Measurements from ENCODE around the gene KLHL8. TPM values are rescaled to one million over a fixed set of nuclear protein-coding genes. Genes with fewer than 3 reads are reported as not detected.
"Not testable (repeated sequence)": the region's sequence is repeated elsewhere in the genome, so short reads cannot be mapped to it uniquely, and the experiment has no call there.

Gene KLHL8
- total RNA-seq, 1 donor from 2014 or later: 13.4 TPM

DNA sequence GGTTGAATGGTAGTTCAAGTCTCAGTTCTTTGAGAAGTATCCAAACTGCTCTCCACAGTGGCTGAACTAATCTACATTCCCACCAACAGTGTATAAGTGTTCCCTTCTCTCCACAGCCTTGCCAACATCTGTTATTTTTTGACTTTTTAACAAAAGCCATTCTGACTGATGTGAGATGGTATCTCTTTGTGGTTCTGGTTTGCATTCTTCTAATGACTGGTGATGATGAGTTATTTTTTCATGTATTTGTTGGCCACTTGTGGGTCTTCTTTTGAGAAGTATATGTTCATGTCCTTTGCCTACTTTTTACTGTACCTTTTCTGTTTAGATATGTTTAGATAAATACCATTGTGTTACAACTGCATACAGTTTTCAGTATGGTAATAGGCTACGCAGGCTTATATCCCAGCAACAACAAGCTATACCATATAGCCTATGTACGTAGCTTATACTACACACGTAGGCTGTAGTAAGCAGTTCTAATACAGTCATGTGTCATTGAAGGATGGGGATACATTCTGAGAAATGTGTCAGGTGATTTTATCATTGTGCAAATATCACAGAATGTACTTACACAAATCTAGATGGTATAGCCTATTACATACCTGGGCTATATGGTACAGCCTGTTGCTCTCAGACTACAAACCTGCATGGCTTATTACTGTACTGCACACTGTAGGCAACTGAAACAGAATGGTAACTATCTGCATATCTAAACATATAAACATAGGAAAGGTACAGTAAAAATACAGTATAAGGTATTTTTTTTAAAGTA lies 28.1 kb downstream of the KLHL8 start:
- no peak for ATAC-seq
- DNase-seq: no peak

GRCh38 chr4:87188932-87189331 lies 31.5 kb downstream of the KLHL8 start:
- ATAC-seq: no peak
- intact Hi-C loops (cut with micrococcal nuclease): no loop called here
- DNase-seq: no peak

More for the DNA sequence above, 28.1 kb downstream of the KLHL8 start:
- intact Hi-C loops (cut with micrococcal nuclease): no loop called here

GRCh38 chr4:87188048-87188447 lies 32.4 kb downstream of the KLHL8 start:
- ATAC-seq: no peak
- no peak for DNase-seq
- intact Hi-C loops (cut with micrococcal nuclease): no loop called here

- no peak for DNase-seq
- intact Hi-C loops (cut with micrococcal nuclease): no loop called here
- no peak for ATAC-seq
Measured at GRCh38 chr4:87185146-87185870, 35.1 kb downstream of the KLHL8 start.

DNA sequence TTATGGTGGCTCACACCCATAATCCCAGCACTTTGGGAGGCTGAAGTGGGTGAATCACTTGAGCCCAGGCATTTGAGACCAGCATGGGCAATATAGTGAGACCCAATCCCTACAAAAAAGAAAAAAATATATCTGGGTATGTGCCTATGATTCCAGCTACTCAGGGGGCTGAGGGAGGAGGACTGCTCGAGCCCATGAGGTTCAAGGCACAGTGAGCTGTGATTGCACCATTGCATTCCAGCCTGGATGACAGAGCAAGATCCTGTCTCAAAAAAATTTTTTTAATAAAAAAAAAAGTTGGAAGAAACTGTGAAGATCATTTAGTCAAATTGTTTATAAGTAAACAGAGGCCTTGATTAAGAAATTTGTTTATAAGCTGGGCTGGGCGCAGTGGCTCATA lies 39.7 kb downstream of the KLHL8 start:
- no peak for ATAC-seq
- no peak for DNase-seq
- intact Hi-C loops (cut with micrococcal nuclease): no loop called here

- intact Hi-C loops (cut with micrococcal nuclease): no loop called here
Measured at GRCh38 chr4:87179751-87180150, 40.7 kb downstream of the KLHL8 start.

GRCh38 chr4:87174672-87175071 lies 45.7 kb downstream of the KLHL8 start:
- intact Hi-C loops (cut with micrococcal nuclease): no loop called here
- ATAC-seq (no peak), DNase-seq (no peak)

More at GRCh38 chr4:87179751-87180150, 40.7 kb downstream of the KLHL8 start:
- DNase-seq: no peak
- no peak for ATAC-seq

DNA sequence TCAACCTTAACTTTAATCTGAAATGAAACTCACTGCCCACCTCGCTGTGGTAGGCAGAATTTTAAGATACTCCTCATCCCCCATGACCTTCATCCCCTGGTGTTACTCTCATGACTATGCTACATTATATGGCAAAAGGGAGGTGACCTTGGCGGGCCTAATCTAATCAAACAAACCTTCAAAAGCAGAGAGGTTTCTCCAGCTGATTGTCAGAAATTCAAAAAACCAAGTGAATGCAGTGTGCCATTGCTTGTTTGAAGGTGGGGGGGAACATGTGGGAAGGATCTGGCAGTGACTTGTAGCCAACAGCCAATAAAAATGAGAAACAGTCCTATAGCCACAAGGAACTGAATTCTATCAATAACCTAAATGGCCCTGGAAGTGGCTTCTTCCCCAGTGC lies 48.5 kb downstream of the KLHL8 start:
- ATAC-seq: no peak
- intact Hi-C loops (cut with micrococcal nuclease): no loop called here

DNA sequence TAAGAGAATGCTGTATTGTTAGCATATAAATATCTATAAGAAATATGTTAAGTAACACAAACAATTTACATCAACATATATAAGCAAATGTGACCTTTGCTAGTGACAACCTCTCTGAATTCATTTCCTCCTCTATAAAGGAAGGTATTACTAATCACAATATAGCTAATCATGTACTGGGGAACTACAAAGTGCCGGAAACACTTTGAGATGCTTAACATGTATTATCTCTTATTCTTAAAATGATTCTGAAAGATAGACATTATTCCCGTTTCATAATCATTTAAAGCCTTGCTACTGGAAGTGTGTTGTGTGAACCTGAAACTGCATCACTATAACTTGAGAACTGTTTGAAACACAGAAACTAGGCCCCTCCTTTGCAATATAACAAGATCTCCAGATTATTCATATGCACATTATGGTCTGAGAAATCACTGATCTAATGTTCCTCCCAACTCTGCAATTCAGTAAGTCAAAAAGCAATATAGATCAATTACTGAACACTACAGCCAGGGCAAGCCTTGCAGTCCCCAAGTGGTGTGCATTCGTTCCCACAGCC lies 54.0 kb downstream of the KLHL8 start:
- intact Hi-C loops (cut with micrococcal nuclease): no loop called here
- no peak for DNase-seq

More for the DNA sequence above, 48.5 kb downstream of the KLHL8 start:
- no peak for DNase-seq

DNA sequence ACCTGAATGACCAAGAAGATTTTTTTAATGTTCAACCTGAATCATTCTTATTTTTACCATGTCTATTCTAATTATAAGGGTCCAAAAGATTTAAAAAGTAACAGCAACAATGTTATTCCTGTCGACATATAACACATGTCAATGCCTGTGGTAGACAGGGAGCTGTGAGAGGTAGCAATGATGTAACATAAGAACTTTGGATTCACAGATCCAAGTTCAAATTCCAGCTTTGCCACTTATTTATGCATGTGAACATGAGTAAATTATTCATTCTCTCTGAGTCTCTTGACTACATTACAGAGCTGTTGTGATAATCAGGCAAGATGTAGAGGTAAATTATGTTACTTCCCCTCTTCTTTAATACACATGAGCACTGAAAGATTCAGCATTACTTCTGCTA lies 54.5 kb downstream of the KLHL8 start:
- no peak for DNase-seq
- ATAC-seq: no peak
- intact Hi-C loops (cut with micrococcal nuclease): no loop called here

More for the DNA sequence above, 54.0 kb downstream of the KLHL8 start:
- ATAC-seq: no peak

DNA sequence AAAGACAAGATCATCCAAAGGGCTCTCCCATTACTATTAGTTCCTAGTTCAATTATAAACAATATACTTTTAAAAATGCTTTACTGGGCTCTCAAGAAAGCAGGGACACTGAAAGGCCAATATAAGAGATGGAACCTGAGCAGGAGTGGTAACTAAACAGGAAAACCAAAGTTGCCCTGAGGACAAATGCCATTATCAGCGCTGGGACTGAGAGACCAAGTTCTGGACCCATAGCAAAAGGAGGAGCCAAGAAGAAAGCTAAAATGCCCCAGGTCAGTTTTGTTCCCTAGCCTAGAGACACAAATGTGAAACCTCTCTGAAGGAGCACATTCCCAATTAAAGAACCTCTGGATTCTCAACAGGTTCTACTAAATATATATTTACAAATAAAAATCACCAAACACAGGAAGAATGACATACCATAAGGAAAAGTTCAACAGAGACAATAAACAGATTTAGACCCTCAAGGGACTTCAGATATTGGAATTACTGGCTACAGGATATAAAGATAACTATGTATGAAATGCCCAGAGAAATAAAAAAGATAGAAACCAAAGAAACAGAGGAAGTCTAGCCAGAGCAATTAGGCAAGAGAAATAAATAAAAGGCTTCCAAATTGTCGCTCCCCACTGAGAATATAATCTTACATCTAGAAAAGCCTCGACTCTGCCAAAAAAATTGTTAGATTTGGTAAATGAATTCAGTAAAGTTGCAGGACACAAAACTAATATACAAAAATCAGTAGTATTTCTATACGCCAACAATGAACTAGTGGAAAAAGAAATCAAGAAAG lies 67.1 kb downstream of the KLHL8 start:
- no peak for DNase-seq
- ATAC-seq: no peak
- intact Hi-C loops (cut with micrococcal nuclease): loop anchor here (5.0 kb wide), 1 partner anchor 84 kb away; no protein-coding TSS in a partner anchor

GRCh38 chr4:87152310-87153041 lies 67.9 kb downstream of the KLHL8 start:
- intact Hi-C loops (cut with micrococcal nuclease): loop anchor here (5.0 kb wide), 1 partner anchor 85 kb away; no protein-coding TSS in a partner anchor
- DNase-seq (no peak), ATAC-seq (no peak)

DNA sequence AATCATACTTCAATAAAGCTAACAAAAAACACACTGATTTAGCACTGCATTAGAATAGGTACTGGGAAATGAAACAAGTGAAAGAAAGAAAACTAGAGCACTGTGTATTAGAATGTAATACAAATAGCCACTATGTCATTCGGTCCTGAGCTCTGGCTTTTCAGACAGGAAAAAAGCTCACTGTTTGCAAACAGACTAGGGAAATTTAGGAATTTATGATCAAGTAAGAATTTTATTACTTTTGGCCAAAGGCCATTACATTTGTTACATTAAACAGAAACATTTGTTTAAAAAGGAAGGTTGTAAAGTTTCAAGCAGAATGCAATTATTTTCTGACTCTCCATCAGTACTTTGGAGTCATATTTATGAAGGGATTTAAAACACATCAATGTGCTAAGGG lies 68.7 kb downstream of the KLHL8 start:
- no peak for ATAC-seq
- intact Hi-C loops (cut with micrococcal nuclease): loop anchor here (5.0 kb wide), 1 partner anchor 86 kb away; no protein-coding TSS in a partner anchor
- no peak for DNase-seq

- ATAC-seq (peak; percentile 75), DNase-seq (no peak)
- intact Hi-C loops (cut with micrococcal nuclease): loop anchor here (5.0 kb wide), 1 partner anchor 87 kb away; no protein-coding TSS in a partner anchor
Measured at GRCh38 chr4:87150498-87151261, 69.7 kb downstream of the KLHL8 start.

- no peak for DNase-seq
- intact Hi-C loops (cut with micrococcal nuclease): no loop called here
- ATAC-seq: no peak
Measured at GRCh38 chr4:87147116-87147515, 73.3 kb downstream of the KLHL8 start.

GRCh38 chr4:87145934-87146333 lies 74.5 kb downstream of the KLHL8 start:
- ATAC-seq; intact Hi-C loops (cut with micrococcal nuclease); DNase-seq: not testable (repeated sequence)

DNA sequence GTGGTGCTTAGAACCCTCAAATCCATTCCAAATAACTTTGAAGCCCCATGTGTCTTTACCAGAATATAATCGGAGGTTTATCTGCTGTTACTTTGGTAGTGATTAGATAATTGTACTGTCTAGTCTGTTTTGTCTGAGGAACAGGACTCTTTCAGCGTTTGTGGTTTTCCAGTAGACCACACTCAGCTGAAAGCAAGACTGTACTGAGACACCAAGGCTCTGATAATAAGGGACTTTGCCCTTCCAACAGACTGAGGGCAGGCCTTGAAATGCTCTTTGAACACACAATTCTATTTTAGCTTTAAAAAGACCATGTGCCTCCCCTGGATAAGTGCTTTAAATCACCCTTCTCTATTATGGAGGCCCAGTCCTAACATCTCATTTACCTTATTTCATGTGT lies 76.1 kb downstream of the KLHL8 start:
- intact Hi-C loops (cut with micrococcal nuclease): no loop called here
- no peak for DNase-seq
- no peak for ATAC-seq

DNA sequence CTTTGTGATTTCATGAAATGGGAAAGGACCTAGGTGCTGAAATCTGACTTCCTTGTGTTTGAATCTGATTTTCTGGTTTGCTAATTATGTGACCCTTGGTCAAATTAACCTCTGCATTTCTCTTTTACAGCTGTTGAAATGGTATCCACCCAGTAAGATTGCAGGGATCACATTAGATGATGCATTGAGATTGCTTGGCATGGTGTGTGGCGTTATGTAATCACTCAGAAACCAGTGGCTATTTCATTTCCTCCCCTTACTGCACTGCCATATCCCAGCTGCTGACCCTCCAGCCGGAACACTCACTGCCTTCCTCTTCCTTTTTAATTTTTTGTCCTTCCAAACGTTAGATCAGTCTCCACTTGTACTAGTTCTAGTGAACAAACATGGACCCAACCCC lies 79.0 kb downstream of the KLHL8 start:
- ATAC-seq: peak; percentile 69
- intact Hi-C loops (cut with micrococcal nuclease): no loop called here
- no peak for DNase-seq

Data from left ventricle myocardium superior (tissue), 1 donor.